Body of pancreas (tissue), 4 donors: ENCODE measurements around the gene UCKL1. TPM values are rescaled to one million over a fixed set of nuclear protein-coding genes. Genes with fewer than 3 reads are reported as not detected.

Source experiments
- microRNA counts, 2 donors: library from miRNA; unstranded; fragments of <30 nt; microRNA quantifications; one replicate each; lab custom pipeline; 2017
- microRNA-seq, 2 donors: library from miRNA; unstranded; fragments of <30 nt; microRNA quantifications; one replicate each; pipeline ENCODE4, GENCODE V29; 2016; ENCODE audit warnings: borderline number of aligned reads in 2 of 2, borderline replicate concordance in 2 of 2
- small RNA-seq: library from RNA; depleted of rRNA; stranded (forward); fragments of <200 nt; gene quantifications from one replicate; pipeline ENCODE3, GENCODE V24; 2016
- total RNA-seq, 2 donors: library from RNA; depleted of rRNA; stranded (reverse); fragments of >200 nt; gene quantifications; one replicate each; pipeline ENCODE4 v1.1.0, GENCODE V29; 2016

Gene UCKL1
- total RNA-seq, 2 donors from 2014 or later: 21.0 to 26.0 TPM

MicroRNAs encoded within 50 kb of the gene (microRNA counts, 767-probe panel; counts per million panel counts)
- 0 to 736 counts per million in 2 donors for microRNA hsa-miR-1914-5p (lab: Ali Mortazavi, UCI)
- 0 to 736 counts per million in 2 donors for microRNA hsa-miR-647 (lab: Ali Mortazavi, UCI)
- 0 to 736 counts per million in 2 donors for microRNA hsa-miR-941 (lab: Ali Mortazavi, UCI)

Small RNA genes within 50 kb of the gene (microRNA-seq; reads per million reads assigned to microRNA genes)
- gene MIR1914 (0.45 to 0.47 reads per million in 2 donors), gene MIR647 (0 reads per million in 2 donors), gene MIR941-1 (0 reads per million in 2 donors), gene MIR941-2 (0 reads per million in 2 donors), gene MIR941-3 (0 reads per million in 2 donors), gene MIR941-4 (0 reads per million in 2 donors), gene MIR941-5 (0 reads per million in 2 donors)

Small RNA genes within 50 kb of the gene (small RNA-seq; reads per million reads assigned to genes)
- gene MIR647 (not detected), gene MIR941-2 (not detected), gene MIR941-4 (not detected), gene MIR941-5 (not detected), gene RNU1-134P (not detected)

Other genes with a start within 250 kb of the UCKL1 start
- gene ARFRP1, start 248.4 kb downstream of the UCKL1 start, total RNA-seq: 10 to 100 TPM; 22.6 to 23.4 TPM
- gene ZGPAT, start 248.4 kb downstream of the UCKL1 start, total RNA-seq: 10 to 100 TPM; 16.6 to 53.1 TPM
- gene LIME1, start 219.8 kb downstream of the UCKL1 start, total RNA-seq: 10 to 100 TPM in 1 of 2 donors, 1 to 10 TPM in 1; 4.9 to 14.0 TPM
- 10 to 100 TPM; 30.9 to 69.5 TPM for gene SLC2A4RG, start 216.6 kb downstream of the UCKL1 start, total RNA-seq
- 1 to 10 TPM; 4.3 to 5.4 TPM for gene ZBTB46, start 125.2 kb downstream of the UCKL1 start, total RNA-seq
- not detected for gene ABHD16B, start 94.9 kb downstream of the UCKL1 start, total RNA-seq
- 10 to 100 TPM; 31.4 to 47.1 TPM for gene TPD52L2, start 91.1 kb downstream of the UCKL1 start, total RNA-seq
- gene DNAJC5, start 61.3 kb downstream of the UCKL1 start, total RNA-seq: 10 to 100 TPM; 32.9 to 44.2 TPM
- gene ZNF512B, start 13.5 kb upstream of the UCKL1 start, total RNA-seq: 10 to 100 TPM in 1 of 2 donors, 1 to 10 TPM in 1; 8.0 to 12.5 TPM
- 1 to 10 TPM; 3.6 to 7.6 TPM for gene SAMD10, start 23.2 kb upstream of the UCKL1 start, total RNA-seq
- gene PRPF6, start 24.7 kb upstream of the UCKL1 start, total RNA-seq: 10 to 100 TPM; 42.3 to 52.1 TPM
- 1 to 10 TPM in 1 of 2 donors, under 1 TPM in 1; 0.52 to 3.0 TPM for gene C20orf204, start 79.8 kb upstream of the UCKL1 start, total RNA-seq
- gene SOX18, start 93.2 kb upstream of the UCKL1 start, total RNA-seq: 10 to 100 TPM in 1 of 2 donors, 1 to 10 TPM in 1; 6.5 to 17.1 TPM
- gene TCEA2, start 106.8 kb upstream of the UCKL1 start, total RNA-seq: 10 to 100 TPM; 16.6 to 17.5 TPM
- 10 to 100 TPM in 1 of 2 donors, 1 to 10 TPM in 1; 9.1 to 14.5 TPM for gene RGS19, start 123.1 kb upstream of the UCKL1 start, total RNA-seq
- 1 to 10 TPM; 1.0 to 2.6 TPM for gene OPRL1, start 123.7 kb upstream of the UCKL1 start, total RNA-seq
- gene LKAAEAR1, start 128.0 kb upstream of the UCKL1 start, total RNA-seq: 1 to 10 TPM in 1 of 2 donors, not detected in 1; 3.9 TPM
- gene NPBWR2, start 151.1 kb upstream of the UCKL1 start, total RNA-seq: not detected
- gene MYT1, start 208.0 kb upstream of the UCKL1 start, total RNA-seq: under 1 TPM in 1 of 2 donors, not detected in 1; 0.99 TPM